ENCODE data around the gene INSR.
A peak's percentile ranks its signal among the peaks of the same experiment; 100 is the strongest.

Gene INSR

DNA sequence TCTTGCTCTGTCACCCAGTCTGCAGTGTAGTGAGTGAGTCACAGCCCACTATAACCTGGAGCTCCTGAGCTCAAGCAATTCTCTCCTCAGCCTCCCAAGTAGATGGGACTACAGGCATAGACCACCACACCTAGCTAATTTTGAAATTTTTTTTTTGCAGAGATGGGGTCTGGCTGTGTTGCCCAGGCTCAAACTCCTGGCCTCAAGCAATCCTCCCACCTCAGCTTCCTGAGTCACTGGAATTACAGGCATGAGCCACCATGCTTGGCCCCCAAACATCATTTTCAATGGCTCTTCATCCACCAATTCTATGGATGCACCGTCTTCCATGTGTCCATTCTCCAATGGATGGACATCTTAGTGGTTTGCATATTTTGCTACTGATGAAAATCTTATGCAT is 155.8 kb downstream of the INSR start:
- no peak for DNase-seq

DNA sequence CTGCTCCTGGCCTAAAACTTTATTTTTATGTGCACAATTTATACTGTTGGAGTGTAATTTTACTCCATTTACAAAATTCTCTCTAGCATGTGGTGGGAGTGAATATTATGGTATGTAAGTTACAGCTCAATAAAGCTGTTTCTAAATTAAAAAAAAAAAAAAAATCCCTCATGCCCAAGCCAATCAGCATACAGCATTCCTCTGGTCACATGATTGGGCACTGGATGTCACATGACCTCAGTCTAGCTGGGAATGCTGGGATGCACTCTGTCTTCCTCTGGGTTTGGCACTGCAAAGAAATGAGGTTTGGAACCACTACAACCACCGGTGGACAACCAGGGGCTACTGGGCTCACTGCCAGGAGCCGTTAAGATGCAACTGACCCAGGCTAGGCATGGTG is 157.1 kb downstream of the INSR start:
- DNase-seq, result no peak

DNA sequence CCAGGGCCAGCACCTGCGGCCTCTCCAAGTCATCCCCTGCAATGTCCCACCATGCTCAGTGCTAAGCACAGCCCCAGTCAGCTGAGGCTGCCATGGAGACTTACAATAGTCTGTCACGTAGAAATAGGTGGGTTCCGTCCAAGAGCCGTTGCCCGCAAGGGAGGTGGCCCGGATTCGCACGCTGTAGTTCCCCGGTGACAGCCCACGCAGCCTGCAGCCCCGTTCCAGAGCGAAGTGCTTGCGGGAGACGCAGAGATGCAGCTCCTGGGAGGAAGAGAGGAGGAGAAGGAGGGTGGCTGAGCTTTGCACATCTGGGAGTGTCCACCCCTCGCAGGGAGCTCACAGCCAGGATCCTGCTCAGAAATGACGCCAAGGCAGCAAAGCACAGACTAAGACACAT is 162.2 kb downstream of the INSR start:
- no peak for DNase-seq

DNA sequence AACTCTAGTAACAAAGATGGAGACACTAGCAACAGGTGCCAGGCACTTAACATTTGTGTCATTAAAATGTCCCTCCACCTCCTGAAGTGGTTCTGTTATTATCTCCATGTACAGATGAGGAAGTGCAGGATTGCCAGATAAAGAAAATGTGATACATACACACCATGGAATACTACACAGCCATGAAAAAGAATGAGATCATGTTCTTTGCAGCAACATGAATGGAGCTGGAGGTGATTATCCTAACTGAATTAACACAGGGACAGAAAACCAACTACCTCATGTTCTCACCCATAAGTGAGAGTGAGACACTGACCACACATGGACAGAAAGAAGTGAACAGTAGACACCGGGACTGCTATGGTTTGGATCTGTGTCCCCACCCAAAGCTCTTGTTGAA is 164.2 kb downstream of the INSR start:
- DNase-seq, result no peak

DNA sequence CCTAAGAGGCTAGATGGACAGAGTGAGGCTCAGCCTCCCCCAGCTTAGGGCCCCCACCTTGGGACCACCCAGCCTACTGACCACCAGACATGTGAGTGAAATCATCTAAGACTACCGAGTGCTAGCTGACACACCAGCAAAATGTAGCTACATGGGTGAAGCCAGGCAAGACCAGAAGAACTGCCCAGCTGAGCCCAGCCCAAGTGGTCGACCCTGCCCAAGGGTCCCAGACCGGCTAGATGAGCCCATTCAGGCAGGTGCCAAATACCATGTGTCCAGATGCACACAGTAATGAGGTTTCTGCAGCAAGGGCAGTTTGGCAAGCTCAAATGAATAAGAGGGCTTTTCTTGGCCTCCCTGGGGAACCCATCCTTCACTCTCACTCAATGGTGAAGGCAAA is 168.1 kb downstream of the INSR start:
- DNase-seq, result no peak

DNA sequence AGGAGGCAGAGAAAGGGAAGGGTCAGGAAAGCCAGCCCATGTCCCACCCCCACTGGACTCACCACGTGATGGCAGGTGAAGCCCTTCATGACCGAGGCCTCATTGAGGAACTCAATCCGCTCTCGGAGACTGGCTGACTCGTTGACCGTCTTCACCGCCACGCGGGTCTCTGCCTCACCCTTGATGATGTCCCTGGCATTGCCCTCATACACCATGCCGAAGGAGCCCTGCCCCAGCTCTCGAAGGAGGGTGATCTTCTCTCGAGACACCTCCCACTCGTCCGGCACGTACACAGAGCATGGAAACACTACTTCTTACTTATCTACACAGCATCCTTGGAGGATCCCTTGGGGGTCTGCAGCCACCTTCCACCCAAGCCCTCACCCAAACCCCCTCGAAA is 169.0 kb downstream of the INSR start:
- DNase-seq, result no peak

DNA sequence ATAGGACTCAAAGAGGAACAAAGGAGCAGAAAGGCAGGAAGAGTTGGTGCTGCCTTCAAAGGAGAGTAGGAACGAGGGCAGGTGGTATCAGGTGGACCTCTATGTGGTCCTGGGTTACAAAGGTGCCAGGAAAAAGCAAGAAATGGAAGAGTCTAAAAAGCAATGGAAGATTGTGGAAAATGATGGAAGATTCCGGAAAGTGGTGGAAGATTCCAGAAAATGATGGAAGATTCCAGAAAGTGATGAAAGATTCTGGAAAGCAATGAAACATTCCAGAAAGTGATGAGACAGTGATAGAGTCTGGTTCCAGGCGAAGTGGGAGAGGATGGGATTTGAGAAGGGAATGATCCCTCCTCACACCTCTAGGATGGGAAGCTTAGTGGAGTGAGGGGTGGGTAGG is 169.4 kb downstream of the INSR start:
- DNase-seq, result no peak

DNA sequence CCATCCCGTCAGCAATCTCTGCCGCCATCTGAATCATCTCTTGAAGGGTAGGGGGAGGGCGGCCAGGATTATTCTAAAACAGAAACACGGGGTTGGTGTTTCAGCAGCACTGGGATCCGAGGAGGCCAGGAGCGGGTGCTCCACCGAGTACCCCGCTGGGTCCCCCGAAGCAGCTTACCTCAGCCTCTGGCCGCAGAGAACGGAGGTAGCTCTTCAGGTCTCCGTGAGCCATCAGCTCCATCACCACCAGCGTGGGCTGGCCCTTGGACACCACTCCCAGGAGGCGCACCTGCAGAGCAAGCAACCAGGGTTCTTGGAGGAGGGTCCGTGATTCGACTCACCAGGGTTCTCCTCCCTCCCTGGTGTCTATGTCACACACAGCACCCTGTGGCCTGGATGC is 171.5 kb downstream of the INSR start:
- no peak for DNase-seq

DNA sequence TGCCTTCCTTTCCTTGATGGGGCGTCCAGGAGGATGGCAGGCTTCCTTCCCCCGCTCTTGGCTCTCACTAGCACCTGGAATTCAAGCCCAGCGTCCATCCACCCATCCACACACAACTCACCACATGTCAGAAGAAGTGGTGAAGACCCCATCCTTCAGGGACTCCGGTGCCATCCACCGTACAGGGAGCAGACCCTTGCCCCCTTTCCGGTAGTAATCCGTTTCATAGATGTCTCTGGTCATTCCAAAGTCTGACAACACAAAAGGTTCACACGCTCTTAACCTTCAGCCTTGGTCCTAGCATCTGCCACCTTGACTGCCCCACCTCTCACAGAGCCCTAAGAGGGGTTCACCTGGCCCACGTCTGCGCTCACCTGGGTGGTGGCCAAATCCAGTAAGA is 173.7 kb downstream of the INSR start:
- DNase-seq, result no peak

DNA sequence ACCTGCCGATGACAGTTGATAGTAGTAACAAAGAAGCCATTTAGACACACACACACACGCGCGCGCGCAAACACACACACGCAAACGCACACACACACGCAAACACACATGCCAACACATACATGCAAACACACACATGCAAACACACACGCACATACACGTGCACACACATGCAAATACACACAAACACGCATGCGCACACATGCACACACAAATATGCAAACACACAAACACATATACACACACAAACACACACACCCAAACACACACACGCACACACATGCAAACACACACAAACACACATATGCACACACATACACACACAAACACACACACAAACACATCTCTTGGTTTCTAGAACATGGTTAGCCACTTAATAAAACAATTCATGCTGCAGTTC is 174.6 kb downstream of the INSR start:
- DNase-seq, result no peak

DNA sequence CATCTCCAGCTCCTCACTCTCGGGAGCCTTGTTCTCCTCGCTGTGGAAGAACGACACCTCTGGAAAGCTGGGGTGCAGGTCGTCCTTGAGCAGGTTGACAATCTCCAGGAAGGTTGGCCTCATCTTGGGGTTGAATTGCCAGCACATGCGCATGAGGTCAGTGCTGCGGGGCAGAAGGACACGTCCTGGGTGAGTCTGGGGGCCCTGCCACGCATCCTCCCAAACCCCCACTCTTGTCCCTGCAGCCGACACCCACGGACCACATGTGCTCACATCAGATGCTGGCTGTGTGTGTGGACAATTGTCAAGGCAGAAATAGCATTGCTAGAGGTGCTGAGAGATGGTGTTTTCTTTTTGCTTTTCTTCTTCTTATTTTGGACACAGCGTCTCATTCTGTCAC is 177.0 kb downstream of the INSR start:
- DNase-seq, result no peak

DNA sequence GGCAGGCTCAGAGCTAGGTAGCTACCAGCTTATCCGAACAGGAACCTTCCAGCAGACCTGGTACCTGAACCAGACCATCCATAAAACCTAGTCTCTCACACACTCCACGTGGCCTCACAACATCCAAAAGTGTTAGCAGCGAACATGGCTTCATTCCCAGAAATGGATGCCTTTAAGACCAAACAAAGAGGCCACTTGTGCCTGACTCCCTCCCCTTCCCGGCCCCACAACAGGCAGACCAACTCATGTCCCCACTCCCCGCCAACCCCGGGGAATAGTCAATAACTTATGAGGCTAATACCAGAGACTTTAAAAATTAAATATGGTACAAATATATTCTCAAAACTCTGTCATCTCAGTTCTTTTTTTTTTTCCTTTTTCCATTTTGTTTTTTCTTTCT is 178.5 kb downstream of the INSR start:
- no peak for DNase-seq

DNA sequence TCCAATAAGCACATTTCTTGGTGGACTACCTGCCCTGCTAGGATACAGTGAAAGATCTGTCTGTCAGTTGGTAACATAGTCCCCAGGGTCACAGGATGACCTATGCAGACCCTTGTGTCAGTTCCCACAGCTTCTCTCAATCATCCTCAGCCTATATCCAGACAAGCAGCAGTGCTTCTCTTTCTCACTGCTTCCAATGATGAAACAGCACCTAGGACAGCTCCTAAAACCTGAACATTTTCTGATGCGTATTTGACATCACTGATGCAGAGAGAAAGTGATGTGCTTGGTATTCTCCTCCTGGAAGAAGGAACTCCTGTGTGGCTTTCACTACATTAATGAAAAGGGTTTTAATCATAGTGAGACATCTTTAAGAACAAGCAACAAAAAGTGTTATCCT is 181.0 kb downstream of the INSR start:
- DNase-seq, result no peak

DNA sequence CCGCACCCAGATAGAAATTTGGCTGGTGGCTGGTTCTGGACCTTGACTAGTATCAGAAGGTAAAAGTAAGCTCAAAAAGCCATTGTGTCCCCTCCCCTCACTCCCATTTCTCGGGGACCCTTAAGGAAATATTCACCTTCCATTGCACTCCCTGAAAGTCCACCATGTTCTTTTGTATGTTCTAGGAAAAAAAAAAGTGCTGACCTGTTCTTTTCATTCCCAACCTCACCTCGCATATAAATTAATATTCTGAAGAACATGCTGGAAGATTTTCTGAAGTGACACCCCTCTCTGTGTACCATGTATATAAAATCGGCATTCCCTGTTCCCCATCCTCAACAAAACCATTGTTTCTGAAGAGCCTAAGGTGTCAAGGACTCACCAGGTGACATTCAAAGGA is 181.5 kb downstream of the INSR start:
- no peak for DNase-seq

DNA sequence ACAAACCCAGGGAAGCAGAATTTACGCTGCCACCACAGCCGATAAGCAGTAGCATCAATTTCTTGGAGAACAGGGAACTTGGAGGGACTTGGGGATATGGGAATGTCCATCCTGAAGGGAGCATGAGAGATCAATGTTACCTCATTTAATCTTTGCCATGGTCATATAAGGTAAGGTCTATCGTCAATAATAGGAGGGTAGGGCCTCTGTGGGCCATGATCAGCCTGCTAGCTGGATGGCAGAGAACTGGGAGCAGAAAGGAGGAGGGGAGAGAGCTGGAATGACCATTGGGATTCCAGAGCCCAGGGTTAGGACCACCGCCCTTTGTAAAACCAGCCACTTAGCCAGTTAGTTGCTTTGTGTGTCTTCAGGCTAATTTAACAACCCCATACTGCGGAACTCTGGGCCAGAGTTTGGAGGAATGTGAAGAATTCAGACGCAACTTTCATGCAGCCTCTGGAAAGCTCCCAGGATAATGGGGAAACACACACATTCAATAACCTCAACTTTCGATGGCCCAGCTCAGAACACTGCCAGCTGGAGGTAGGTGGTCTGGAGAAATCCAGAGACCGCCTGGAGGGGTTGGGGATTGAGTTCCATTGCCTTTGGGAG is 184.4 kb downstream of the INSR start:
- DNase-seq, result no peak

DNA sequence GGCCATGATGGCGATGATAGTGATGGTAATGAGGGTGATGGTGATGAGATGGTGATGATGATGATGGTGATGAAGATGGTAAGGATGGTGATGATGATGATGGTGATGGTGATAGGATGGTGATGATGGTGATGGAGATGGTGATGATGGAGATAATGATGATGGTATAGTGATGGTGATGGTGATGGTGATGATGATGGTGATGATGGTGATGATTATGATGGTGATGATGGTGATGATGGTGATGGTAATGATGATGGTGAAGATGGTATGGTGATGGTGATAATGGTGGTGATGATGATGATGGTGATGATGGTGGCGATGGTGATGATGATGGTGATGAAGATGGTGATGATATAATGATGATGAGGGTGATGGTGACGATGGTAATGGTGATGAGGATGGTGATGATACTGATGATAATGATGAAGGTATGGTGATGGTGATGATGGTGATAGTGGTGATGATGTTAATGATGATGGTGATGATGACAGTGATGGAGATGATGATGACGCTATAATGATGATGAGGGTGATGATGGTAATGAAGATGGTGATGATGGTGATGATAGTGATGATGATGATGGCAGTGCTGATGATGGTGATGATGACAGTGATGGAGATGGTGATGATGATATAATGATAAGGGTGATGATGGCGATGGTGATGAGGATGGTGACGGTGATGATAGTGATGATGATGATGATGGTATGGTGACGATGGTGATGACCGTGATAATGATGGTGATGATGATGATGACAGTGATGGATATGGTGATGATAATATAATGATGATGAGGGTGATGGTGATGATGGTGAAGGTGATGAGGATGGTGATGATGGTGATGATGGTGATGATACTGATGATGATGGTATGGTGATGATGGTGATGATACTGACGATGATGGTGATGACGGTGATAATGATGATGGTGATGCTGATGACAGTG is 187.2 kb downstream of the INSR start:
- no peak for DNase-seq

DNA sequence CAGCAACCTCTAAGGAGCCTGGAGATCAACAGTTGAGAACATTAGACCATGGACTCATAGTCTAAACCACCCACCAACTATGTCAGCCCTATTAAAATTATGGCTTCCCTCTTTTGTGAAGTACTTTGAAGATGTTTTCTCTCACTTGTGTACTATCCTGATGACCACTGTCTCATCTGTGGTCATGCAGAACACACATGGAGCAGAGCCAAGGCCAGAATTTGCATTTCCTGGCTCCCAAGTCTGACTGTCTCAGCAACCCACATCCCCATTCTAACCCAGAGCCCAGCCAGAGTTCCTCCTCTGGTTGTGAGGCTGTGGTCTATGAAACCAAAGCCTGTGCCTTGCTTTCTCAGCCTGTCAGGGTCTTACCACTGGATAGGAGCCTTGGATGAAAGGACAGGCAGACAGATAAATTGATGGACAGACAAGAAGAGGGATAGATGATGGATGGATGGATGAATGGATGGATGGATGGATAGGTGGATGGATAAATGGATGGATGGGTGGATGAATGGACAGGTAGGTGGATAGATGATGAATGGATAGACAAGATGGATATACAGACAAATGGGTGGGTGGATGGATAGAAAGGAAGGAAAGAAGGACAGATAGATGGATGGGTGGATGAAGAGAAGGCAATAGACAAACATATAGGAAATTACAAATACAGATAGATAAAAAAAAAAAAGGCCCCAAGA is 189.3 kb downstream of the INSR start:
- peak; percentile 81 to 91 (median 86) for DNase-seq

DNA sequence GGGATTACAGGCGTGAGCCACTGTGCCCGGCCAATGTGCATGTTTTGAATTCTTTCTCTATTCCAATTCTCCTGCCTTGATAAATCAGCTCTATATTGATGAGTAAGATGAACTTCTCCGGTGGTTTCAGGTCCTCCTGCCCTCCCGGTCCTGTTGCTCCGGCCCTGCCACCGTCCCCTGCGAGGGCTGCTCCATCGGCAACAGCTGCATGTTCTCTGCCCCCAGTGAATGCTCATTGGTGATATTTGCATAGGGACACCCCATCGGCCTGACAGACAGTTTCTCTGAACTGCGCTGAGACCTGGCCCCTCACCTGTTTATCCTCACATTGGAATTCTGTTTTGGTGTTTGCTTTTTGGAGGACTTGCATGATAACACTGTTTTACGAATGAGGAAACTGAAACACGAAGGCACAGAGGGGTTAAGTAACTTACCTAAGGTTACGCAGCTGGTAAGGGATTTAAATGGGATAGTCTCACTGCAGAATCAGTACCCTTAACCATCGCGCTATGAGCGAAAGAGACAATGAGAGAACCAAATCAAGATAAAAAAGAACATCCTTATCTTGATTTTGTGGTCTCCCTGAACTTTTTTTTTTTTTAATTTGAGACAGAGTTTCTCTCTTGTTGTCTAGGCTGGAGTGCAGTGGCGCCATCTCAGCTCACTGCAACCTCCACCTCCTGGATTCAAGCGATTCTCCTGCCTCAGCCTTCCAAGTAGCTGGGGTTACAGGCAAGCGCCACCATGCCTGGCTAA is 192.5 kb downstream of the INSR start:
- DNase-seq, result no peak

DNA sequence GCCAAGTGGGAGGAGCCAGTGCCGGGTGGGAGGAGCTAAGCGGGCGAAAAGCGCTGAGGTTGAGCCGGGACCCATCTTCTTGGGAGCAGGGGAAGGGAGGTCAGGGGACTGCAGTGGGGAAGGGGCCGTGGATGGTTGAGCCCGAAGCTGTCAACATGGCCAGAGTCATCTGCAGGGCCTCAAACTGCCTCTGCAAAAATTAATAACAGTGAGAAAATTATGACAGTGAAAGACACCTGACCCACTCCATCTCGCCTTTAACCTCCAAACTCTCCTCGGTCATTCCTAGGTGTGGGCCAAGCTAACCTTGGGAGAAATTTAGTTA is 194.7 kb downstream of the INSR start:
- no peak for DNase-seq

DNA sequence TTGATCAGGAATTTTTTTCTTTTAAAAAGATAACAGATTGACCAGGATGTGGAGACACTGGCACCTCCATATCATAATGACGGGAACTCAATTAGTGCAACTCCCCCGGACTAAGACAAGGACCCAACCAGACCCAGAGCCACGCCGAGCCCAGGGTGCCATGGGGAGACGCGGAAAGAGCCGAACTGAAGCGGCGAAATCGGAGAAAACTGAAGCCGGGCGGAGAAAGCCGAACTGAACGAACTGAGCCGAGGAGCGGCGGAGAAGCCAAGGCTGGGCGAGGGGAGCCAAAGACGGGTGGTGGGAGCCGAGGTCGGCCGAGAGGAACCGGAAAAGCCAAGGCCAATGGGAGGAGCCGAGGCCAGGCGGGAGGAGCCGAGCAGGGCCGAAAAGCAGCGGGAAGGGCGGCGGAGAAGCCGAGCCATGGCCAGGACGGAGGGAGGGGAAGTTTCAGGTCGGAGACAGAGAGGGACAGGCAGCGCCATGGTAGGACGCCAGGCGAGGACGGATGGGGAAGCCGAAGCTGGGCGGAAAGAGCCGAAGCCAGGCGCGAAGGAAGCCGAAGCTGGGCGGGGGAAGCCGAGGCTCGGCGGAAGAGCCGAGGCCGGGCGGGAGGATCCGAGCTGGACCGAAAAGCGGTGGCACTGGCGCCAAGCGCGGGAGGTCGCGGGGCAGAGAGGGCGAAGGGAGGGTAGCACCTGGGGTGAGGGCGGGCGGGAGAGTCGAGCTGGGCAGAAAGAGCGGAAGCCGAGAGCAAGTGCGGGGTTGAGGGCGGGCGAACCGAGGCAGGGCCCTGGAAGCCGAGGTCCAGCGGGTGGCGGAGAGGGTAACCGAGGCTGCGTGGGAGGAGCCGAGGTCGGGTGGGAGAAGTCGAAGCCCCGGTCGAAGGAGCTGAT is 195.3 kb downstream of the INSR start:
- peak; percentile 95 to 97 (median 96) for DNase-seq

DNA sequence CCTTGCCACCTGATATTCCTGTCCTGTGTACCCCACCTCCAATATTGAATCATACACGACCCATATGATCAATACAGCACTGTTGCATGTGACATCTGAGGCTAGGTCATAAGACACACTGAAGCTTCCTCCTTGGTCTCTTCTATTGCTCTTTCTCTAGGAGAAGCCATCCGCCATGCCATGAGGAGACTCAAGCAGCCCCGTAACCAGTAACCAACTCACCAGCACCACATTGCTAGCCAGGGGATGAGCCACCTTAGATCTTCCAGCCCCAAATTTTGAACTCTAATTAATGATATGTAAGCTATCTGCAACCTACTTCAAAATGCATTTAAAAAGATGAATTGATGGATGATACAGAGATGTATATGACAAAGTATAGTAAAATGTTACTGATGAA is 196.1 kb downstream of the INSR start:
- no peak for DNase-seq

DNA sequence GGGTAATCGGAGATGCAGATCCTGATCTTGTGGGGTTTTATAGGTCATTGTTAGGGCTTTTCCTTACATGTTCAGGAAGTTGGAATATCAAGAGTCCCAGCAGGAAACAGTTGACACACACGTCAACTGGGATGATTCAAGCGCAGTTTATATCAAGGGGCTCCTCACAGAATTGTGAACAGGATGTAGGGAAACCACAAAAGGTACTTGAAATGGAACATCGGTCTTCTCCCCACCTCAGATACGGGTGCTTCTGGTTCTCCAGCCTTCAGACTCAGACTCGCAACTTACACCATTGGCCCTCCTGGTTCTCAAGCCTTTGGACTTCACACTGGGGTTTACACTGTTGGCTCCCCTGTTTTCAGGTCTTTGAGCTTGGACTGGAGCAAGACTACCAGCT is 205.2 kb downstream of the INSR start:
- no peak for DNase-seq

Measured in suppressor macrophage (primary cell).